ENCODE results near the gene ARL16. TPM values are rescaled to one million over a fixed set of nuclear protein-coding genes. Genes with fewer than 3 reads are reported as not detected.

ARL16 gene
- total RNA-seq, 3 donors from 2014 or later = 34.9 to 44.2 (median 37.5) TPM

DNA sequence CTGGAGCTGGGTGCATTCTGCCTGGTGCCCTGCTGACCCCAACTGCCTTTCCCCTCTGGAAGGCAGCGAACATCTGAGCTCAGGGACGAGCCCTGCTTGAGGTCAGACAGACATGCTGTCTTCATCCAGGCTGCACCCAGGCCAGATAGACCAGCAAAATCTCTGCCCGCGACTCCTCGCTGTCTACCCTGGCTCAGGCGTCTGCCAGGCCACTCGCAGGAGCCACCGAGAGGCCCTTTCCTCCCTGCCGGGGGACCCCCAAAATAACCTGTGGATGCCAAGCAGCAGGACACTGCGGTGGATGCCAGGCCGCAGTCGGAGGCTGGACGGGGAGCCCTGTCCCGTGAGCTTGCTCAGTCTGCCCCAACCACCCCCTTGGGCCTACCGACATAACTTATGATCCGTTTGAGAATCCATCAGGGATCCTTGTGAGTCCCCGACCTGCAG is 25.2 kb upstream of the ARL16 start:
- intact Hi-C loops (cut with DNase I; ENCODE audit: low total_unique reads) = no loop called here
- no peak overlapping the region for H3K4me3 ChIP-seq
- H3K27ac ChIP-seq = no peak overlapping the region
- no peak for TF ChIP-seq POLR2A (IDR thresholded peaks at IDR 0.05)
- TF ChIP-seq POLR2AphosphoS5 (IDR thresholded peaks at IDR 0.05) = no peak
- TF ChIP-seq, protein P1, sequence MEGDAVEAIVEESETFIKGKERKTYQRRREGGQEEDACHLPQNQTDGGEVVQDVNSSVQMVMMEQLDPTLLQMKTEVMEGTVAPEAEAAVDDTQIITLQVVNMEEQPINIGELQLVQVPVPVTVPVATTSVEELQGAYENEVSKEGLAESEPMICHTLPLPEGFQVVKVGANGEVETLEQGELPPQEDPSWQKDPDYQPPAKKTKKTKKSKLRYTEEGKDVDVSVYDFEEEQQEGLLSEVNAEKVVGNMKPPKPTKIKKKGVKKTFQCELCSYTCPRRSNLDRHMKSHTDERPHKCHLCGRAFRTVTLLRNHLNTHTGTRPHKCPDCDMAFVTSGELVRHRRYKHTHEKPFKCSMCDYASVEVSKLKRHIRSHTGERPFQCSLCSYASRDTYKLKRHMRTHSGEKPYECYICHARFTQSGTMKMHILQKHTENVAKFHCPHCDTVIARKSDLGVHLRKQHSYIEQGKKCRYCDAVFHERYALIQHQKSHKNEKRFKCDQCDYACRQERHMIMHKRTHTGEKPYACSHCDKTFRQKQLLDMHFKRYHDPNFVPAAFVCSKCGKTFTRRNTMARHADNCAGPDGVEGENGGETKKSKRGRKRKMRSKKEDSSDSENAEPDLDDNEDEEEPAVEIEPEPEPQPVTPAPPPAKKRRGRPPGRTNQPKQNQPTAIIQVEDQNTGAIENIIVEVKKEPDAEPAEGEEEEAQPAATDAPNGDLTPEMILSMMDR (IDR thresholded peaks at IDR 0.05) = no peak
- DNase-seq (ENCODE audit: low spot score in 2 of 2) = no peak
- H3K9me3 ChIP-seq = no peaks in the 10 kb centered on the region
- no peaks in the 10 kb centered on the region for H3K27me3 ChIP-seq
- H3K36me3 ChIP-seq = no peaks in the 10 kb centered on the region
- peaks cover 18 to 28% of the 10 kb centered on the region in 2 donors for H3K4me1 ChIP-seq

DNA sequence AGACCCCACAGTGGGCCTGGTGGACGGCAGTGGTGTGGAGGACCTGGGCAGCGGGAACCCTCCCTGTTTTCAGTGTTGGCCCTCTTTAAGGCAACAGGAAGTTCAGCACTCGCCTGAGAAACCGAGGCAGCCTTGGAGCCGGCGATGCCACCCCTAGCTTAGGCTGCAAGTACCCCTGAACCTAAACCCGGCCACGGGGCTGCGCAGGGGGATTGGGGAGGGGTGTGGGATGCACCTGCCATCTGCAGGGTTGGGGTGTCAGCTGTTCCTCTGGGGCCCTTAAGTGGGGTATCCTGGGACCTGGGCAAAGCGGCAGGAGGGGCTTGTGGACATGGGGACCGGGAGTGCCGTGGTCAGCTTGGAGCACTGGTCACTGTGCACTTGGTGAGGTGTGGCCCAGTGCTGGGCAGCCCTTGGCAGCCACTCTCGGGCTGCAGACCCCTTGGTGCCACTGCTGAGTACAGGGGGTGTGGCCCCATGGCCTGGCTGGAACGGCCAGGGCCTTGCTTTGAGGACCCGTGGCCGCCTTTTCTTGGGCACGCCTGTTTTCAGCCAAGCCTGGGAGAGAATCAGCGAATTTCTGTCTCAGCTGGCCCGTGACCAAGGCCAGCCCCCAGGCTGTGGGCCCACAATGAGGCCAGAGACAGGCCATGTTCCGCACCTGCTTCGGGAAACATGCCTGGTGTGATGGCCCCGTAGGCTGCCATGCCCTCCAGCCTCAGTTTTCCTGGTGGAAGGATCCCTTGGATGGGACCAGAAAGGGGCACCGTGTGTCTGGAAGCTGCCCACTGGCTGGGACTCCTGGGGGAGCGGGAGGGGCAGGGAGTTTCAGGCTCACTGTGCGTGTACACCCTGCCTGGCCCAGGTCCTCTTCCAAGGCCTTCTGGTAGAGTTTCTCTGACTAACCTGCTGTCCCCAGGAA is 24.4 kb upstream of the ARL16 start:
- intact Hi-C loops (cut with DNase I; ENCODE audit: low total_unique reads) = no loop called here
- TF ChIP-seq POLR2A (IDR thresholded peaks at IDR 0.05) (no peak), POLR2AphosphoS5 (IDR thresholded peaks at IDR 0.05) (no peak)
- TF ChIP-seq, protein P1 (IDR thresholded peaks at IDR 0.05) = no peak

DNA sequence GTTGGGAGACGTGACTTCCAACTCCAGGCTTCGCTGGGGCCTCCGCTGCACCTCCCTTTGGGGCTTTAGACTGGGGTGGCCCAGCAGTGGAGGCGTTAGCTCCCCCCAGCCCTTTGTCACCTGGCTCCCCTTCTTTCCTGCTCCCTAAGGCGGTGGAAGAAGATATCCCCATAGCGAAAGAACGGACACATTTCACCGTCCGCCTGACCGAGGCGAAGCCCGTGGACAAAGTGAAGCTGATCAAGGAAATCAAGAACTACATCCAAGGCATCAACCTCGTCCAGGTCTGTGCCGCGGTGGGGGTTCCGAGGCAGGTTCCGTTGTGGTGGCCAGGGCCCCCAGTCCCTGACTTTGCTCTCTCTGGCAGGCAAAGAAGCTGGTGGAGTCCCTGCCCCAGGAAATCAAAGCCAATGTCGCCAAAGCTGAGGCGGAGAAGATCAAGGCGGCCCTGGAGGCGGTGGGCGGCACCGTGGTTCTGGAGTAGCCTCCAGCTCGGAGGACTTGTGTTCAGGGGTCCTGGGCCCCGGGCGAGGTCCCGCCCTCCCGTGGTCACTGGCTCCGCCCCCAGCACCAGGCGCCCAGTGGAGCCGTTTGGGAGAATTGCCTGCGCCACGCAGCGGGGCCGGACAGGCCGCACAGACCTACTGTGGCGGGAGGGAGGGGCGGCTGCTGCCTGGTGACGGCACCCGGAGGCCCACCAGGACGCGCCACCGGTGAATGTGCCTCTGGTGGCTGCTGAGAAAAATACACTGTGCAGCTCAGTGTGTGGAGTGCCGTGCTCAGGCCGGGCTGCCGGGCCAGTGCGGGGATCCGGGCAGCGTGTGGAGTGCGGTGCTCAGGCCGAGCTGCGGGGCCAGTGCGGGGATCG is 23.4 kb upstream of the ARL16 start:
- intact Hi-C loops (cut with DNase I; ENCODE audit: low total_unique reads) = no loop called here
- Histone ChIP-seq H3K36me3 (no peaks in the 10 kb centered on the region), H3K9me3 (no peaks in the 10 kb centered on the region), H3K4me1 (peaks cover 22 to 23% of the 10 kb centered on the region in 2 donors), H3K27ac (no peak overlapping the region), H3K27me3 (no peaks in the 10 kb centered on the region), H3K4me3 (no peak overlapping the region)
- no peak for DNase-seq (ENCODE audit: low spot score in 2 of 2)
- TF ChIP-seq, protein P1 (IDR thresholded peaks at IDR 0.05) = no peak
- TF ChIP-seq POLR2A (IDR thresholded peaks at IDR 0.05) = no peak
- TF ChIP-seq POLR2AphosphoS5 (IDR thresholded peaks at IDR 0.05) = no peak

More for the DNA sequence above, 24.4 kb upstream of the ARL16 start:
- H3K27me3 ChIP-seq = no peaks in the 10 kb centered on the region
- H3K4me1 ChIP-seq = peaks cover 20 to 22% of the 10 kb centered on the region in 2 donors
- H3K9me3 ChIP-seq = no peaks in the 10 kb centered on the region
- H3K4me3 ChIP-seq = no peak overlapping the region
- no peak overlapping the region for H3K27ac ChIP-seq
- H3K36me3 ChIP-seq = no peaks in the 10 kb centered on the region
- no peak for DNase-seq (ENCODE audit: low spot score in 2 of 2)

DNA sequence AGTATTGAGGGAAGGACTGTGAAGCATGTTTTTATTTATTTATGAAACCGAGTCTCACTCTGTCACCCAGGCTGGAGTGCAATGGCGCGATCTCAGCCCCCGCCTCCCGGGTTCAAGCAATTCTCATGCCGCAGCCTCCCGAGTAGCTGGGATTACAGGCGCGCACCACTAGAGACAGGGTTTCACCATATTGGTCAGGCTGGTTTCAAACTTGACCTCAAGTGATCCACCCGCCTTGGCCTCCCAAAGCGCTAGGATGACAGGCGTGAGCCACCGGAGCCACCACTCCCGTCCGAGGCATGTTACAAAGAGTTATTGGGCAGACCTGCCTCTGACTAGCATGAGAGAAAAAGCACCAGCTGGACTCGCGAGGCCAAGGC is 22.6 kb upstream of the ARL16 start:
- intact Hi-C loops (cut with DNase I; ENCODE audit: low total_unique reads) = no loop called here
- Histone ChIP-seq H3K9me3 (no peaks in the 10 kb centered on the region), H3K4me1 (peaks cover 28 to 30% of the 10 kb centered on the region in 2 donors), H3K4me3 (no peak overlapping the region), H3K36me3 (no peaks in the 10 kb centered on the region), H3K27ac (no peak overlapping the region), H3K27me3 (no peaks in the 10 kb centered on the region)
- TF ChIP-seq POLR2AphosphoS5 (IDR thresholded peaks at IDR 0.05) = no peak
- no peak for TF ChIP-seq POLR2A (IDR thresholded peaks at IDR 0.05)
- no peak for DNase-seq (ENCODE audit: low spot score in 2 of 2)

DNA sequence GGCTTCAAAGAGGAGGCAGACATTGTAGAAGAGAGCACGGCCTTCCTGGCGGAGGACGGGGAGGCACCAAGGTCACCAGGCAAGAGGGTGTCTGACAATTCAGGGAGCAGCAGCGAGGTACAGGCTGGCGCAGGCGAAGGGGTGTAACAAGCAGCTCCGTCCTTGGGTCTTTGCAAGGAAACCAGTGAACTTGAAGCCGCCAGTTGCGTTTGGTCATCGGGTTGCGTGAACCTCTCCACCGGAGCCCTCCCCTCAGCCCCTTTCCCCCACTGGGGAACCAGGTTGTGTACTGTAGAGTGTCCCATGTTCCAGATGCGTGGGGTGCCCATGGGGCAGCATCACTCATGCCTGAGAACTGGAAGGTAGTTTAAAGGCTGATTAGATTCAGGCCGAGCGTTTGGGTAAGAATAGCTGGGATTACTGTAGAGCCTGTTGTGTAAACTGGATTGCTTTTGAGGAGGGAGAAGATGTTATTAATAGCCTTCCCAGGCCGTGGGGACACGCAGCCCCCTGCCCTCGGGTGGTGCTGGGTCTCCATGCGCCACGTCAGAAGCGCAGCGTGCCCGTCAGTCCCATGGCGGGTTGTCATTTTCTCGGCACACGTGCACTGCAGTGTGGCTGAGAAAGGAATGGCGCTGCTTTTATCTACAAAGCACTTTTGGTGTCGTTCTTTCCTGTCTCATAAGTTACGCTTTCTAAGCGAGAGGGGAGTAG is 22.1 kb upstream of the ARL16 start:
- peaks cover 23 to 26% of the 10 kb centered on the region in 2 donors for H3K4me1 ChIP-seq
- intact Hi-C loops (cut with DNase I; ENCODE audit: low total_unique reads) = no loop called here
- no peak for TF ChIP-seq POLR2AphosphoS5 (IDR thresholded peaks at IDR 0.05)
- TF ChIP-seq, protein P1 (IDR thresholded peaks at IDR 0.05) = no peak
- no peak for TF ChIP-seq POLR2A (IDR thresholded peaks at IDR 0.05)
- no peaks in the 10 kb centered on the region for H3K27me3 ChIP-seq
- H3K36me3 ChIP-seq = no peaks in the 10 kb centered on the region
- no peak overlapping the region for H3K27ac ChIP-seq
- no peak overlapping the region for H3K4me3 ChIP-seq
- DNase-seq (ENCODE audit: low spot score in 2 of 2) = no peak
- no peaks in the 10 kb centered on the region for H3K9me3 ChIP-seq
